Hepatocyte (in vitro differentiated cells): ENCODE measurements around the gene ALG6.

ENCODE experiments used
- EZH2phosphoT487 ChIP-seq: fragments of 200-600 bp; sonication (generic); IDR thresholded peaks from one replicate; pipeline ENCODE4 v1.6.1; 2018; ENCODE audit warnings: antibody characterized with exemption, mild to moderate bottlenecking, low read depth, moderate library complexity; ENCODE audit not compliant: unreplicated experiment, severe bottlenecking
- TF ChIP-seq, protein P1 (sequence below): fragments of 200-600 bp; sonication (generic); IDR thresholded peaks from 2 replicates; pipeline ENCODE4 v1.5.1; 2016; ENCODE audit warnings: antibody characterized with exemption, mild to moderate bottlenecking; ENCODE audit not compliant: poor library complexity

- TF ChIP-seq, protein P1, sequence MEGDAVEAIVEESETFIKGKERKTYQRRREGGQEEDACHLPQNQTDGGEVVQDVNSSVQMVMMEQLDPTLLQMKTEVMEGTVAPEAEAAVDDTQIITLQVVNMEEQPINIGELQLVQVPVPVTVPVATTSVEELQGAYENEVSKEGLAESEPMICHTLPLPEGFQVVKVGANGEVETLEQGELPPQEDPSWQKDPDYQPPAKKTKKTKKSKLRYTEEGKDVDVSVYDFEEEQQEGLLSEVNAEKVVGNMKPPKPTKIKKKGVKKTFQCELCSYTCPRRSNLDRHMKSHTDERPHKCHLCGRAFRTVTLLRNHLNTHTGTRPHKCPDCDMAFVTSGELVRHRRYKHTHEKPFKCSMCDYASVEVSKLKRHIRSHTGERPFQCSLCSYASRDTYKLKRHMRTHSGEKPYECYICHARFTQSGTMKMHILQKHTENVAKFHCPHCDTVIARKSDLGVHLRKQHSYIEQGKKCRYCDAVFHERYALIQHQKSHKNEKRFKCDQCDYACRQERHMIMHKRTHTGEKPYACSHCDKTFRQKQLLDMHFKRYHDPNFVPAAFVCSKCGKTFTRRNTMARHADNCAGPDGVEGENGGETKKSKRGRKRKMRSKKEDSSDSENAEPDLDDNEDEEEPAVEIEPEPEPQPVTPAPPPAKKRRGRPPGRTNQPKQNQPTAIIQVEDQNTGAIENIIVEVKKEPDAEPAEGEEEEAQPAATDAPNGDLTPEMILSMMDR, result no peak
- no peak for TF ChIP-seq EZH2phosphoT487
These were observed 14.3 kb downstream of the ALG6 start for GRCh38 chr1:63381741-63382140.
